ENCODE data around the gene SLC10A7.

DNA sequence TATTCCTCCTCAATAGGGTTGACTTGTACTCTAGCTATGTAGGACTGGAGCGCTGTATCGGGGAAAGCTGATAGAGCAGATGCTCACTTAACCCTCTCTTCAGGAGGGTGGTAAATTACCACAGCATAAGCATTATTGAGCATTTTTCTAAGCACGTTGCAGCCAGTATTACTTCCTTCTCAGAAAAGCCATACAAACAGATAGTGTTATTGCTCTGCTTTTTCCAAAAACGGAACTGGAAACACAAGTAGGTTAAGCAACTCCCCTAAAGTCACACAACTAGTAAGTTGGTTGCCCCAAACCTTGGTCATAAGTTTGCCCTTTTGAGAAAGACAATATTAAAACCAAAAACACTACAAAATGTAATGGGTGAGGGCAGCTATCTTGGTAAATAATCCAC lies 233.5 kb downstream of the SLC10A7 start:
- TF ChIP-seq ZNF384 (IDR thresholded peaks at IDR 0.05; ENCODE audit: borderline replicate concordance, low read depth, low read length) (no peak), TARDBP (IDR thresholded peaks at IDR 0.05; ENCODE audit: borderline replicate concordance) (no peak), GABPA (IDR thresholded peaks at IDR 0.05; ENCODE audit: low read depth) (no peak), RBBP5 (conservative IDR thresholded peaks at IDR 0.05) (no peak), SMC3 (IDR thresholded peaks at IDR 0.05; ENCODE audit: borderline replicate concordance, low read length) (no peak), NFXL1 (IDR thresholded peaks at IDR 0.05; ENCODE audit: borderline replicate concordance) (no peak), TCF7 (IDR thresholded peaks at IDR 0.05; ENCODE audit: borderline replicate concordance) (no peak), DPF2 (IDR thresholded peaks at IDR 0.05) (no peak), POLR2A (IDR thresholded peaks at IDR 0.05; ENCODE audit: low read depth, low read length) (no peak)
- TF ChIP-seq, protein P1, sequence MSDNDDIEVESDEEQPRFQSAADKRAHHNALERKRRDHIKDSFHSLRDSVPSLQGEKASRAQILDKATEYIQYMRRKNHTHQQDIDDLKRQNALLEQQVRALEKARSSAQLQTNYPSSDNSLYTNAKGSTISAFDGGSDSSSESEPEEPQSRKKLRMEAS (IDR thresholded peaks at IDR 0.05; ENCODE audit: low read depth, low read length): no peak
